ENCODE data around the gene NLRP9.

GRCh38 chr19:55667958-55668357, 70.2 kb downstream of the NLRP9 start:
- TF ChIP-seq ELK1 (IDR thresholded peaks at IDR 0.05; ENCODE audit: low read depth, low read length) (no peak), EP300 (IDR thresholded peaks at IDR 0.05) (no peak), CTCF (IDR thresholded peaks at IDR 0.05) (no peak), PHF8 (IDR thresholded peaks at IDR 0.05; ENCODE audit: borderline replicate concordance, low read depth) (no peak), POLR2A (IDR thresholded peaks at IDR 0.05; ENCODE audit: low read length) (no peak), KDM1A (IDR thresholded peaks at IDR 0.05; ENCODE audit: low read depth) (no peak), ZC3H11A (IDR thresholded peaks at IDR 0.05) (no peak), SREBF2 (IDR thresholded peaks at IDR 0.05) (no peak), TP53 (CRISPR knock-in tag; IDR thresholded peaks at IDR 0.05) (no peak), MAFK (IDR thresholded peaks at IDR 0.05; ENCODE audit: partially characterized antibody) (no peak), MAX (IDR thresholded peaks at IDR 0.05) (no peak)

Data from A549 (cell line).